Neural cell (in vitro differentiated cells): ENCODE measurements around the gene SLCO1B3. TPM values are rescaled to one million over a fixed set of nuclear protein-coding genes. Genes with fewer than 3 reads are reported as not detected.

ENCODE experiments used
- H2AFZ ChIP-seq: fragments of 200-600, 300-800 bp; sonication (generic), shearing (Covaris generic); 2 replicates; pipeline ENCODE4 v1.6.0; 2014; ENCODE audit warnings: low read depth, mild to moderate bottlenecking, antibody characterized with exemption, low read length, moderate library complexity
- H3F3A ChIP-seq: fragments of 200-600 bp; shearing (Covaris generic); 2 replicates; pipeline ENCODE4 v1.6.1; 2016; ENCODE audit warnings: mild to moderate bottlenecking, moderate library complexity, mixed read lengths, antibody characterized with exemption, low read length; ENCODE audit not compliant: insufficient read depth, poor library complexity, severe bottlenecking
- H3K27ac ChIP-seq: fragments of 200-600, 300-800 bp; sonication (generic), shearing (Covaris generic); 2 replicates; pipeline ENCODE4 v1.5.1; 2014; ENCODE audit warnings: mild to moderate bottlenecking, low read length, moderate library complexity
- H3K27me3 ChIP-seq: fragments of 300-800, 200-600 bp; sonication (generic), shearing (Covaris generic); 2 replicates; pipeline ENCODE4 v1.6.0; 2014; ENCODE audit warnings: mild to moderate bottlenecking, low read depth, low read length, moderate library complexity; ENCODE audit not compliant: insufficient read depth
- H3K36me3 ChIP-seq: fragments of 300-800, 200-600 bp; sonication (generic), shearing (Covaris generic); 2 replicates; pipeline ENCODE4 v1.5.1; 2014; ENCODE audit warnings: mild to moderate bottlenecking, antibody characterized with exemption, low read length, moderate library complexity; ENCODE audit not compliant: insufficient read depth
- H3K4me2 ChIP-seq: fragments of 300-800, 200-600 bp; sonication (generic), shearing (Covaris generic); 2 replicates; pipeline ENCODE4 v1.6.0; 2014; ENCODE audit warnings: mild to moderate bottlenecking, low read length
- H3K4me3 ChIP-seq: fragments of 300-800, 200-600 bp; sonication (generic), shearing (Covaris generic); 2 replicates; pipeline ENCODE4 v1.5.1; 2014; ENCODE audit warnings: mild to moderate bottlenecking, low read length, moderate library complexity
- H3K79me2 ChIP-seq: fragments of 200-600 bp; shearing (Covaris generic); replicated peaks from 2 replicates; pipeline ENCODE4 v1.6.0; 2014; ENCODE audit warnings: mild to moderate bottlenecking, low read length, moderate library complexity; ENCODE audit not compliant: insufficient read depth
- H3K9ac ChIP-seq: fragments of 300-800, 200-600 bp; sonication (generic), shearing (Covaris generic); 2 replicates; pipeline ENCODE4 v1.6.1; 2016; ENCODE audit warnings: mild to moderate bottlenecking, low read length, mixed read lengths
- H3K9me2 ChIP-seq: fragments of 200-600 bp; shearing (Covaris generic); 2 replicates; pipeline ENCODE4 v1.6.1; 2016; ENCODE audit warnings: mild to moderate bottlenecking, low read length, mixed read lengths; ENCODE audit not compliant: insufficient read depth
- H3K9me3 ChIP-seq: fragments of 200-600, 300-800 bp; sonication (generic), shearing (Covaris generic); 2 replicates; pipeline ENCODE4 v1.6.1; 2016; ENCODE audit warnings: mild to moderate bottlenecking, mixed run types, low read length, moderate library complexity, mixed read lengths
- H4K20me1 ChIP-seq: fragments of 200-600 bp; shearing (Covaris generic); 2 replicates; pipeline ENCODE4 v1.6.1; 2016; ENCODE audit warnings: mild to moderate bottlenecking, mixed run types; ENCODE audit not compliant: insufficient read depth
- CTCF ChIP-seq: fragments of 450-650 bp; IDR thresholded peaks from 2 replicates; pipeline ENCODE4 v1.5.1; 2014; ENCODE audit warnings: antibody characterized with exemption, mild to moderate bottlenecking, moderate library complexity; ENCODE audit not compliant: poor library complexity, severe bottlenecking
- EP300 ChIP-seq: fragments of 450-650 bp; conservative IDR thresholded peaks from 2 replicates; pipeline ENCODE4 v1.6.1; 2014; ENCODE audit warnings: antibody characterized with exemption, mild to moderate bottlenecking, moderate library complexity; ENCODE audit not compliant: poor library complexity, severe bottlenecking
- EZH2 ChIP-seq: fragments of 200-600, 300-800 bp; shearing (Covaris generic), sonication (generic); IDR thresholded peaks from 2 replicates; pipeline ENCODE4 v1.6.1; 2014; ENCODE audit warnings: antibody characterized with exemption, low read length, borderline replicate concordance, mild to moderate bottlenecking; ENCODE audit not compliant: insufficient read depth, poor library complexity, severe bottlenecking
- MXI1 ChIP-seq: fragments of 450-650 bp; conservative IDR thresholded peaks from 2 replicates; pipeline ENCODE4 v1.6.1; 2014; ENCODE audit warnings: antibody characterized with exemption, mild to moderate bottlenecking; ENCODE audit not compliant: poor library complexity, severe bottlenecking
- POLR2AphosphoS5 ChIP-seq: IDR thresholded peaks from 2 replicates; pipeline ENCODE4 v1.6.1; 2012
- RAD21 ChIP-seq: fragments of 450-650 bp; conservative IDR thresholded peaks from 2 replicates; pipeline ENCODE4 v1.6.1; 2014; ENCODE audit warnings: antibody characterized with exemption, mild to moderate bottlenecking, moderate library complexity
- REST ChIP-seq: IDR thresholded peaks from 2 replicates; pipeline ENCODE4 v1.6.1; 2012; ENCODE audit warnings: borderline replicate concordance
- SMC3 ChIP-seq: fragments of 450-650 bp; conservative IDR thresholded peaks from 2 replicates; pipeline ENCODE4 v1.6.1; 2014; ENCODE audit warnings: antibody characterized with exemption, mild to moderate bottlenecking, moderate library complexity; ENCODE audit not compliant: poor library complexity
- TAF1 ChIP-seq: IDR thresholded peaks from 2 replicates; pipeline ENCODE4 v1.6.1; 2012; ENCODE audit warnings: low read depth
- polyA plus RNA-seq: library from polyadenylated mRNA; depleted of rRNA; stranded (reverse); fragments of >200 nt; gene quantifications from 2 replicates; pipeline ENCODE4 v1.2.3, GENCODE V29; 2014

SLCO1B3 gene
- polyA plus RNA-seq, 1 donor from 2014 or later, result not detected

- Histone ChIP-seq H3K9me3 (no peaks in the 10 kb centered on the region), H3K4me3 (no peak overlapping the region), H3K79me2 (no peaks in the 10 kb centered on the region), H3K36me3 (no peaks in the 10 kb centered on the region), H3K27ac (no peak overlapping the region), H3K27me3 (no peaks in the 10 kb centered on the region), H2AFZ (no peak overlapping the region), H3F3A (no peaks in the 10 kb centered on the region), H3K4me2 (no peak overlapping the region), H4K20me1 (no peaks in the 10 kb centered on the region), H3K9me2 (no peaks in the 10 kb centered on the region), H3K9ac (no peak overlapping the region)
- no peak for TF ChIP-seq RAD21
These were observed 12.4 kb downstream of the SLCO1B3 start for GRCh38 chr12:20822925-20823324.

GRCh38 chr12:20829919-20830318 is 19.4 kb downstream of the SLCO1B3 start:
- no peaks in the 10 kb centered on the region for H3K79me2 ChIP-seq
- no peaks in the 10 kb centered on the region for H4K20me1 ChIP-seq
- no peak overlapping the region for H3K4me2 ChIP-seq
- no peaks in the 10 kb centered on the region for H3K27me3 ChIP-seq
- no peaks in the 10 kb centered on the region for H3K36me3 ChIP-seq
- H3K4me3 ChIP-seq, result no peak overlapping the region
- no peak overlapping the region for H3K27ac ChIP-seq
- H3K9me3 ChIP-seq, result no peaks in the 10 kb centered on the region
- no peak overlapping the region for H2AFZ ChIP-seq
- no peak overlapping the region for H3K9ac ChIP-seq
- no peaks in the 10 kb centered on the region for H3F3A ChIP-seq
- TF ChIP-seq EP300, result no peak
- no peak for TF ChIP-seq POLR2AphosphoS5
- TF ChIP-seq REST, result no peak
- no peak for TF ChIP-seq RAD21
- TF ChIP-seq CTCF, result no peak
- TF ChIP-seq TAF1, result no peak
- TF ChIP-seq EZH2, result no peak
- TF ChIP-seq MXI1, result no peak
- no peak for TF ChIP-seq SMC3
- no peaks in the 10 kb centered on the region for H3K9me2 ChIP-seq

- no peak overlapping the region for H3K4me3 ChIP-seq
- no peak for TF ChIP-seq EZH2
- H3K9ac ChIP-seq, result no peak overlapping the region
- H4K20me1 ChIP-seq, result no peaks in the 10 kb centered on the region
- no peaks in the 10 kb centered on the region for H3K9me2 ChIP-seq
- no peaks in the 10 kb centered on the region for H3K79me2 ChIP-seq
- H3K4me2 ChIP-seq, result no peak overlapping the region
- no peak overlapping the region for H3K27ac ChIP-seq
- no peaks in the 10 kb centered on the region for H3K9me3 ChIP-seq
- no peaks in the 10 kb centered on the region for H3F3A ChIP-seq
- H3K36me3 ChIP-seq, result no peaks in the 10 kb centered on the region
- H3K27me3 ChIP-seq, result no peaks in the 10 kb centered on the region
- no peak overlapping the region for H2AFZ ChIP-seq
These were observed 20.0 kb downstream of the SLCO1B3 start for GRCh38 chr12:20830456-20830855.
